ENCODE results near the gene EVPL. TPM values are rescaled to one million over a fixed set of nuclear protein-coding genes. Genes with fewer than 3 reads are reported as not detected.

EVPL gene
- total and polyA plus RNA-seq, 2 of the 13 experiments (the other 11 are each of a cell fraction or from before 2014, with no cell fraction given): 2.1 to 8.2 TPM

DNA sequence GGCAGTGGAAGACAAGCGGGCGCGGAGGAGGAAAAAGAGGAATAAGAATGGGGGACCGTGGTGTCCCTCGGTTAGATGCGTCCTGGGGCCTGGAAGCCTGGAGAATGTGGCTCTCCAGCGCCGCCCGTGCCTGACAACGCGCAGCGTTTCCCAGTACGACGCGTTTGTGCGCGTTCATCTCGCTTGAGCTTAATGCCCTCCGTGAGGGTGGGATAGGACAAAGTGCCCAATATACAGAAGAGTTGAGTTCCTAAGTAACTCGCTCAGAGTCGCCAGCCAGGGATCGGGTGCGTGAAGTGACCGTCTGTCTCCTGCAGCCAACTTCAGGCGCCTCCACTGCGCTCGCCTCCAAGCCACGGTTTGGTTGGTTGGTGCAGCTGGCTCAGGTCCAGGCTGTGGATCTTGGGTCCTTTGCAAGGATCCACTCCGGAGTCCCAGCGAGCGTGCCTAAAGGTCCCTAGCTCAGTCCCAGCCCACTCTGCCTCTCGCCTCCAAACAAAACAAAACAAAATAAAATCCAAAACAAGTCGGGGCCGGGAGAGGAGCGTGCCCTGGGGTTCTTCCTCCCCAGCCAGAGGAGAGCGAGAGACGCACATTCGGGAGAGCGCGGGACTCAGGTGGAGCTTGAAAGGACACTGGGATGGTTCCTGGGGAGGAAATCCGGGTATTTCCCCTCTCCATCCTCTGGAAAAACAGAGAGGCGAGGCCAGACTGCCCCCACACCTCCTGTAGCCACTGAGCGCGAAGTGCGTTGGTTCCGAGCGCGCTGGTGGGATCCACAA is 48.4 kb upstream of the EVPL start (continued):
- TF ChIP-seq, protein P1, sequence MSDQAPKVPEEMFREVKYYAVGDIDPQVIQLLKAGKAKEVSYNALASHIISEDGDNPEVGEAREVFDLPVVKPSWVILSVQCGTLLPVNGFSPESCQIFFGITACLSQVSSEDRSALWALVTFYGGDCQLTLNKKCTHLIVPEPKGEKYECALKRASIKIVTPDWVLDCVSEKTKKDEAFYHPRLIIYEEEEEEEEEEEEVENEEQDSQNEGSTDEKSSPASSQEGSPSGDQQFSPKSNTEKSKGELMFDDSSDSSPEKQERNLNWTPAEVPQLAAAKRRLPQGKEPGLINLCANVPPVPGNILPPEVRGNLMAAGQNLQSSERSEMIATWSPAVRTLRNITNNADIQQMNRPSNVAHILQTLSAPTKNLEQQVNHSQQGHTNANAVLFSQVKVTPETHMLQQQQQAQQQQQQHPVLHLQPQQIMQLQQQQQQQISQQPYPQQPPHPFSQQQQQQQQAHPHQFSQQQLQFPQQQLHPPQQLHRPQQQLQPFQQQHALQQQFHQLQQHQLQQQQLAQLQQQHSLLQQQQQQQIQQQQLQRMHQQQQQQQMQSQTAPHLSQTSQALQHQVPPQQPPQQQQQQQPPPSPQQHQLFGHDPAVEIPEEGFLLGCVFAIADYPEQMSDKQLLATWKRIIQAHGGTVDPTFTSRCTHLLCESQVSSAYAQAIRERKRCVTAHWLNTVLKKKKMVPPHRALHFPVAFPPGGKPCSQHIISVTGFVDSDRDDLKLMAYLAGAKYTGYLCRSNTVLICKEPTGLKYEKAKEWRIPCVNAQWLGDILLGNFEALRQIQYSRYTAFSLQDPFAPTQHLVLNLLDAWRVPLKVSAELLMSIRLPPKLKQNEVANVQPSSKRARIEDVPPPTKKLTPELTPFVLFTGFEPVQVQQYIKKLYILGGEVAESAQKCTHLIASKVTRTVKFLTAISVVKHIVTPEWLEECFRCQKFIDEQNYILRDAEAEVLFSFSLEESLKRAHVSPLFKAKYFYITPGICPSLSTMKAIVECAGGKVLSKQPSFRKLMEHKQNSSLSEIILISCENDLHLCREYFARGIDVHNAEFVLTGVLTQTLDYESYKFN (CRISPR knock-in tag; conservative IDR thresholded peaks at IDR 0.05): no peak
- TF ChIP-seq ATRX (CRISPR knock-in tag; IDR thresholded peaks at IDR 0.05; ENCODE audit: borderline replicate concordance) (no peak), ZNF605 (CRISPR knock-in tag; IDR thresholded peaks at IDR 0.05) (peak; percentile 3; the same call in 1 of the 2 replicates), CCDC6 (CRISPR knock-in tag; IDR thresholded peaks at IDR 0.05) (no peak), MATR3 (CRISPR knock-in tag; IDR thresholded peaks at IDR 0.05) (no peak), HDAC1 (CRISPR knock-in tag; IDR thresholded peaks at IDR 0.05) (peak; percentile 8; the same call in 1 of the 2 replicates), RAD21 (CRISPR knock-in tag; IDR thresholded peaks at IDR 0.05) (peak; percentile 15; the same call in 1 of the 2 replicates), TGIF2 (CRISPR knock-in tag; IDR thresholded peaks at IDR 0.05) (no peak), RBFOX2 (IDR thresholded peaks at IDR 0.05; ENCODE audit: low read depth, low read length) (no peak), KLF13 (CRISPR knock-in tag; IDR thresholded peaks at IDR 0.05) (no peak), ZNF687 (CRISPR knock-in tag; IDR thresholded peaks at IDR 0.05) (peak; percentile 22), ZNF382 (CRISPR knock-in tag; IDR thresholded peaks at IDR 0.05; ENCODE audit: borderline replicate concordance) (no peak), ZNF274 (CRISPR knock-in tag; IDR thresholded peaks at IDR 0.05) (no peak), ZBTB1 (CRISPR knock-in tag; IDR thresholded peaks at IDR 0.05; ENCODE audit: borderline replicate concordance) (no peak), ZNF572 (CRISPR knock-in tag; IDR thresholded peaks at IDR 0.05) (no peak), DPF2 (CRISPR knock-in tag; IDR thresholded peaks at IDR 0.05; ENCODE audit: borderline replicate concordance, low read depth) (no peak; the same call in 1 of the 2 replicates), NFYC (CRISPR knock-in tag; IDR thresholded peaks at IDR 0.05) (no peak), CENPT (CRISPR knock-in tag; IDR thresholded peaks at IDR 0.05; ENCODE audit: low read depth) (0 out of 2 replicates have a peak, but pooled peaks have one; percentile 59)
- TF ChIP-seq, protein P2, sequence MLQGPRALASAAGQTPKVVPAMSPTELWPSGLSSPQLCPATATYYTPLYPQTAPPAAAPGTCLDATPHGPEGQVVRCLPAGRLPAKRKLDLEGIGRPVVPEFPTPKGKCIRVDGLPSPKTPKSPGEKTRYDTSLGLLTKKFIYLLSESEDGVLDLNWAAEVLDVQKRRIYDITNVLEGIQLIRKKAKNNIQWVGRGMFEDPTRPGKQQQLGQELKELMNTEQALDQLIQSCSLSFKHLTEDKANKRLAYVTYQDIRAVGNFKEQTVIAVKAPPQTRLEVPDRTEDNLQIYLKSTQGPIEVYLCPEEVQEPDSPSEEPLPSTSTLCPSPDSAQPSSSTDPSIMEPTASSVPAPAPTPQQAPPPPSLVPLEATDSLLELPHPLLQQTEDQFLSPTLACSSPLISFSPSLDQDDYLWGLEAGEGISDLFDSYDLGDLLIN (CRISPR knock-in tag; IDR thresholded peaks at IDR 0.05; ENCODE audit: borderline replicate concordance): no peak

Data from HepG2 (cell line).